ENCODE data around the gene CABP5. TPM values are rescaled to one million over a fixed set of nuclear protein-coding genes. Genes with fewer than 3 reads are reported as not detected.

CABP5 gene
- total RNA-seq, 1 experiment from 2014 or later, result not detected

DNA sequence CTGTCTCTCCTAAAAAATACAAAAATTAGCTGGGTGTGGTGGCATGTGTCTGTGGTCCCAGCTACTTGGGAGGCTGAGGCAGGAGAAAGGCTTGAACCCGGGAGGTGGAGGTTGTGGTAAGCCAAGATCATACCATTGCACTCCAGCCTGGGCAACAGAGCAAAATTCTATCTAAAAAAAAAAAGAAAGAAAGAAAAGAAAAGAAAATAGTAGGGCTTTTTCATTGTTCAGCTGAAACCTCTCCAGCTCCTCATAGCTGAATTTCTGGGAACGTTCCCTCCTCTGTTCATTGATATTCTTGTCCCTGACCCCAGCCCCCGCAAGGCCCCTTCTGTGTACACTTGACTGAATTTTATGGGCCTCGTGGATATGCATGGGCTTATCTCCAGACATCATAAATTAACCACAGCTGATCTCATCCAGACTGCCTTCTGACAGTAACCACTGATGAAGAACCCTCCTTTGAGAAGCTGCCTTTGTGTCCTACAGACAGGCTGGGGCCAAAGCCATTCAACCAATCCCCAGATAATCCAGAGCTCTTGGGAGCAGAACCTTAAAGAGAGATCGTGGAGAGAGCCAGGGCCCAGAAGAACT is 49.6 kb downstream of the CABP5 start, which contains the start of gene ELSPBP1:
TSS of gene ELSPBP1 (plus strand) at position 424 of the 594 bp plus-strand sequence. CDS start 14,036 bp downstream, outside the sequence.
- peaks cover 62% of the 10 kb centered on the region for H3K27me3 Mint-ChIP-seq (ENCODE audit: insufficient read depth, unreplicated experiment)
- POLR2A ChIA-PET, result no interaction called here

DNA sequence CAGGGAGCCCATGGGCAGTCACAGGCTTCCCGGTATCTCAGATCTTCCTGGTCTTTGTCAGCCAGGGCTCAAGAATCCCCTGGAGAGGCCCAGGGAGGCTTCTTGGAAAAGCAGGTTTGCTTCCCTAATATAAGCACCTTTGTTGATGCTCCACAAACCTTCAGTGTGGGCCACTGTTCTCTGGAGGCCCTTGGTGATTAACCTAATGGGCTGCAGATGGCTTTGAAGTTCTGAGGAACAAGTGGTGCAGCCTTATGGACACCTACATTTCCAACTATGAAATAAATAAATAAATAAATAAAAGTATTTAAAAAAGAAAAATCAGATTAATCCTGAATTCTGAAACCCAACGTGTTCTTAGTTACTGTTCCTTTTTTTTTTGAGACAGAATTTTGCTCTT is 51.8 kb downstream of the CABP5 start, which contains the start of gene BSPH1:
TSS of gene BSPH1 (minus strand) at position 101 of the 400 bp plus-strand sequence. CDS start at position 12, 89 bp downstream.
- Mint-ChIP-seq H3K9me3 (ENCODE audit: unreplicated experiment) (peaks cover 7% of the 10 kb centered on the region), H3K27ac (ENCODE audit: low read depth, unreplicated experiment) (no peak within 1 kb of the TSS), H3K4me3 (ENCODE audit: unreplicated experiment) (no peak within 1 kb of the TSS), H3K4me1 (ENCODE audit: insufficient read depth, unreplicated experiment) (no peaks in the 10 kb centered on the region), H3K27me3 (ENCODE audit: insufficient read depth, unreplicated experiment) (peaks cover 66% of the 10 kb centered on the region), H3K36me3 (ENCODE audit: insufficient read depth, unreplicated experiment) (peaks cover 5% of the 10 kb centered on the region)
- DNase-seq (ENCODE audit: unreplicated experiment), result no peak
- TF ChIP-seq, protein P1, sequence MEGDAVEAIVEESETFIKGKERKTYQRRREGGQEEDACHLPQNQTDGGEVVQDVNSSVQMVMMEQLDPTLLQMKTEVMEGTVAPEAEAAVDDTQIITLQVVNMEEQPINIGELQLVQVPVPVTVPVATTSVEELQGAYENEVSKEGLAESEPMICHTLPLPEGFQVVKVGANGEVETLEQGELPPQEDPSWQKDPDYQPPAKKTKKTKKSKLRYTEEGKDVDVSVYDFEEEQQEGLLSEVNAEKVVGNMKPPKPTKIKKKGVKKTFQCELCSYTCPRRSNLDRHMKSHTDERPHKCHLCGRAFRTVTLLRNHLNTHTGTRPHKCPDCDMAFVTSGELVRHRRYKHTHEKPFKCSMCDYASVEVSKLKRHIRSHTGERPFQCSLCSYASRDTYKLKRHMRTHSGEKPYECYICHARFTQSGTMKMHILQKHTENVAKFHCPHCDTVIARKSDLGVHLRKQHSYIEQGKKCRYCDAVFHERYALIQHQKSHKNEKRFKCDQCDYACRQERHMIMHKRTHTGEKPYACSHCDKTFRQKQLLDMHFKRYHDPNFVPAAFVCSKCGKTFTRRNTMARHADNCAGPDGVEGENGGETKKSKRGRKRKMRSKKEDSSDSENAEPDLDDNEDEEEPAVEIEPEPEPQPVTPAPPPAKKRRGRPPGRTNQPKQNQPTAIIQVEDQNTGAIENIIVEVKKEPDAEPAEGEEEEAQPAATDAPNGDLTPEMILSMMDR (IDR thresholded peaks at IDR 0.05; ENCODE audit: unreplicated experiment), result no peak
- CTCF ChIA-PET, result no interaction called here
- intact Hi-C loops (cut with micrococcal nuclease), result no loop called here
- POLR2A ChIA-PET, result no interaction called here
- BruUV-seq (replicated peaks), result no TSS peak

More for the DNA sequence above, 49.6 kb downstream of the CABP5 start, which contains the start of gene ELSPBP1:
- DNase-seq (ENCODE audit: unreplicated experiment), result no peak
- Mint-ChIP-seq H3K27ac (ENCODE audit: low read depth, unreplicated experiment) (no peak within 1 kb of the TSS), H3K4me1 (ENCODE audit: insufficient read depth, unreplicated experiment) (no peaks in the 10 kb centered on the region), H3K36me3 (ENCODE audit: insufficient read depth, unreplicated experiment) (peaks cover 5% of the 10 kb centered on the region), H3K9me3 (ENCODE audit: unreplicated experiment) (peaks cover 7% of the 10 kb centered on the region), H3K4me3 (ENCODE audit: unreplicated experiment) (no peak within 1 kb of the TSS)
- CTCF ChIA-PET, result no interaction called here
- intact Hi-C loops (cut with micrococcal nuclease), result no loop called here
- TF ChIP-seq, protein P1 (IDR thresholded peaks at IDR 0.05; ENCODE audit: unreplicated experiment), result no peak
- no TSS peak for BruUV-seq (replicated peaks)

DNA sequence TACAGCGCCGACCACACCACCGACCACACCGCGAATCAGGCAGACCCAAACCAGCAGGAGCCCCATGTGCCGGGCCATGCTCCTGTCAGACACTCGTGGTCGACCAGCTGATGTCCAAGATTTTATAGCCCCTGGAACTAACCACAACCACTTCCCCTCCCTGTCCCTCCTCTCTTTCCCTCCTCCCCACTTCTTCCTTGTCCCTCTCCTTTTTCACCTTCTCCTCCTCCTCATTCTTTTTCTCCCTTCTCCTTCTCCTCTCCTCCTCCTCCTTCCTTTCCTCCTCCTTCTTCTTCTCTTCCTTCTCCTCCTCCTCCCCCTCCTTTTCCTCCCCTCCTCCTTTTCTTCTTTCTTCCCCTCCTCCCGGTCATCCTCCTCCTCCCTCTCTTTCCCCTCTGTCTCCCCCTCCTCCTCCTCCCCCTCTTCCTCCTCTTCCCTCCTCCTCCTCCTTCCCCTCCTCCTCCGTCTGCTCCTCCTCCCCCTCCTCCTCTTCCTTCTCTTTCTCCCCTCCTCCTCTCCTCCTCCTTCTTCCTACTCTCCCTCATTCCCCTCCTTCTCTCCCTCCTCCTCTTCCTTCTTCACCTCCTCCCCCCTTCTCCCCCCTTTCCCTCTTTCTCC is 52.6 kb downstream of the CABP5 start:
- H3K36me3 Mint-ChIP-seq (ENCODE audit: insufficient read depth, unreplicated experiment), result peaks cover 5% of the 10 kb centered on the region
- H3K9me3 Mint-ChIP-seq (ENCODE audit: unreplicated experiment), result peaks cover 4% of the 10 kb centered on the region
- H3K27me3 Mint-ChIP-seq (ENCODE audit: insufficient read depth, unreplicated experiment), result peaks cover 62% of the 10 kb centered on the region
- ChIA-PET POLR2A (no interaction called here), CTCF (no interaction called here)
- H3K27ac Mint-ChIP-seq (ENCODE audit: low read depth, unreplicated experiment), result no peak overlapping the region
- no peaks in the 10 kb centered on the region for H3K4me1 Mint-ChIP-seq (ENCODE audit: insufficient read depth, unreplicated experiment)
- no TSS peak for BruUV-seq (replicated peaks)
- DNase-seq (ENCODE audit: unreplicated experiment), result no peak
- TF ChIP-seq, protein P1 (IDR thresholded peaks at IDR 0.05; ENCODE audit: unreplicated experiment), result no peak
- intact Hi-C loops (cut with micrococcal nuclease), result no loop called here
- H3K4me3 Mint-ChIP-seq (ENCODE audit: unreplicated experiment), result no peak overlapping the region

Other genes starting within 250 kb of the CABP5 start
- not detected in 2 replicates for gene TPRX1, start 239.5 kb downstream of the CABP5 start, total RNA-seq (2022)
- not detected in 2 replicates for gene CRX, start 222.1 kb downstream of the CABP5 start, total RNA-seq (2022)
- gene TPRX2, start 184.8 kb downstream of the CABP5 start, total RNA-seq (2022), result not detected in 2 replicates
- not detected in 2 replicates for gene SULT2A1, start 157.8 kb downstream of the CABP5 start, total RNA-seq (2022)
- not detected in 2 replicates for gene BSPH1, start 51.9 kb downstream of the CABP5 start, total RNA-seq (2022)
- not detected in 2 replicates for gene ELSPBP1, start 49.4 kb downstream of the CABP5 start, total RNA-seq (2022)
- 1.1 and 1.4 TPM in 2 replicates for gene PLA2G4C, start 66.7 kb upstream of the CABP5 start, total RNA-seq (2022)
- gene LIG1, start 126.3 kb upstream of the CABP5 start, total RNA-seq (2022), result 12.2 and 14.6 TPM in 2 replicates
- 4.8 and 5.5 TPM in 2 replicates for gene ZSWIM9, start 126.6 kb upstream of the CABP5 start, total RNA-seq (2022)
- 16.0 and 24.0 TPM in 2 replicates for gene CARD8, start 211.8 kb upstream of the CABP5 start, total RNA-seq (2022)
- gene ZNF114, start 226.0 kb upstream of the CABP5 start, total RNA-seq (2022), result not detected in 2 replicates

All from MCF 10A (cell line).